SW 1271 (cell line): Measurements from ENCODE around the gene CDKL5.
"Not testable (repeated sequence)": the region's sequence is repeated elsewhere in the genome, so short reads cannot be mapped to it uniquely, and the experiment has no call there.

Source experiments
- DNase-seq, 2 experiments: peaks; one replicate each; lab custom pipeline; 2025; lab: John Stamatoyannopoulos, UW

Gene CDKL5

DNA sequence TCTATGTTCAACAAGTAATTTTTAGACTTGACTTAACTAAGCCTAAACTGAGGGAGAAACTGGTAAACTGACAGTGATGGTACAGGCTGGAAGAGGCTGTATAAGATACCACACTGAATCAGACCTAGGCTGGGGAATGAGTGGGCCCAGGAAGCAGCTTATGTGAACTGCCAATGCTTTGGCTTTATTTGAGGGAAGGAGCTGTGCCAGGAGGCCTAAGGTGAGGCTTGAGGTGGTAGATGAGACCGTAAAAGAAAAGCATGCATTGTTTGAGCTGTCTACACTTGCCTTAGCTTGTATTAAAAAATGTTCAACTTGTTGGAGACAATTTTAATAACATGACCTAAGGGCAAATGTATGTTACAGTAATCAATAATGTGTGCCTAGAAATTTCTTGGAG lies 150.3 kb downstream of the CDKL5 start:
- no peak for DNase-seq

DNA sequence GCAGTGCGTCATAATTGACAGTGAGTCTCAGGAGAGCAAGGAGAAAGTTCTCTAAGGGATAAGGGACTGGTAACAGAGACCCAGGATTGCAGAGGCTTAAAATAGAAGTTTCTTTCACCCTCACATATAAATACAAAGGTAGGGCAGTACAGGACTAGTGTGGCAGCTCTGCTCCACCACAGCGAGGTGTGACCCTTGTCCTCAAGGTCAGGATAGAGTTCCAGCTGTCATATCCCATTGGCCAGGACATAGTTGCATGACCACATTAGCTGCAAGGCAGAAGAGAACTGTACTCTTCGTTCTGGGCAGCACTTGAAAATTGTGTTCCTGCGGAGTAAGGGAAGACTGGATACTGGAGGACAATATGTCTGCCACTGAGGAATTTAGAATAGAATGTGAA lies 152.0 kb downstream of the CDKL5 start:
- no peak for DNase-seq

DNA sequence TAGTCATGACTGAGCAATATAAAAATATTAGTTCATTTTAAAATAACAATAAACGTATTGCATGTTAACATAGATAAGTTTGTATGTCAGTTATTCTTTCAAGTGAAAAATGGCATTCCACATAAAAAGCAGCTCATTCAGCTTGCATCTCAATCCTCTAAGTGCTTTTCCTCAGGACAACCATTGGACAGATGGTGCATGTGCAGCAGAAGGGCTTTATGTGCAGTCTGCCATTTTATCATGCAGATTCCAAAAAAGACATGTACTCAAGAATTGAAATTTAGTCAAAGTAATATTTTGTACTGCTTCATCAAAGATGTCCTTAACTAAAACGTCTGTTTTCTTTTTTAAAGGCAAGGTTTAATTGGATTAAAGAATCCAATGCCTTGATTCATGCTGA lies 153.1 kb downstream of the CDKL5 start:
- no peak for DNase-seq

DNA sequence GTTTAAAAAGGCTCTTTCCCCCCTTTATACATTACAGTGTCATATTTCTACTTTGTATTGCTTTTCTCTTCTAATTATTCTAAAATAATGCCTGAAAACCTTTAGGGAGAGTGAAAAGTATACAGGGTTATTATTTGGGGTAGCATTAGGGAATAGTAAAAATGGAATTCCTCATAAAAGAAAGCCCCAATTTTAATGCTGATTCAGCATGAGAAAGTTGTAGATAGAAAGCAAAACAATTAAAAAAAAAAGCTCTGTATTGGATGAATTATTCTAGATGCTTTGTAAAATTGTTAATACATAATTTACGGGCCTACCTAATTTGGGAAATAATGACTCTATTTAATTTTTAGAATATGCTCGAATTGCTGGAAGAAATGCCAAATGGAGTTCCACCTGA lies 154.1 kb downstream of the CDKL5 start:
- no peak for DNase-seq

DNA sequence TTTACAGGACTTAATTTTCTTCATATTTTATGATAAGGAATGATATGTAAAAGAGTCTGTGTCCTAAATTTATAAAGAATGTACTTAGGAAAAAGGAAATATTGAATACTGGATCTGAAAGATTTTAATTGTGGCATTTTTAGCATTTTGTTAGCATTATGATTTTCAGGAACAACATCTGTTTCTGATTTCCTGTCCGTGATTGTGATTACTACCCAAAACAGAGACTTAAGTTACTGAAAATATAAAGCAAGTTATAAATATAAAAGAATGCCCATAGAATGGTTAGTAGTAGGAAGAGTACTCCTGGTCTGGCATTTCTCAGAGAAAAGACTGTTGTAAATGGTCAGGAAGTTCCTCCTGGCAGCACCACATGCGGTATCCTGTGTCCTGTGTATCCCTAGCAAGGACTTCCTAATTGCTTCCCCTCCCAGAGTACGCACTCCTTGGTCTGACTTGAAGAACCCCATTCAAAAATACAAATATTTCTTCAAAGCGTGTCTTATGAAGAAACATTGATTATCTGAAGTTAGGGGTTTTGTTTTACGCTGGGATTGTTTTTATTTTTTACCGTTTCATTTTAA lies 157.6 kb downstream of the CDKL5 start:
- no peak for DNase-seq

DNA sequence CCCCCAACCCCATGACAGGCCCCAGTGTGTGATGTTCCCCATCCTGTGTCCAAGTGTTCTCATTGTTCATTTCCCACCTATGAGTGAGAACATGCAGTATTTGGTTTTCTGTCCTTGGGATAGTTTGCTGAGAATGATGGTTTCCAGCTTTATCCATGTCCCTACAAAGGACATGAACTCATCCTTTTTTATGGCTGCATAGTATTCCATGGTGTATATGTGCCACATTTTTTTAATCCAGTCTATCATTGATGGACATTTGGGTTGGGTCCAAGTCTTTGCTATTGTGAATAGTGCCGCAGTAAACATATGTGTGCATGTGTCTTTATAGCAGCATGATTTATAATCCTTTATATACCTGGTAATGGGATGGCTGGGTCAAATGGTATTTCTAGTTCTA lies 163.9 kb downstream of the CDKL5 start:
- not testable (repeated sequence) for DNase-seq

DNA sequence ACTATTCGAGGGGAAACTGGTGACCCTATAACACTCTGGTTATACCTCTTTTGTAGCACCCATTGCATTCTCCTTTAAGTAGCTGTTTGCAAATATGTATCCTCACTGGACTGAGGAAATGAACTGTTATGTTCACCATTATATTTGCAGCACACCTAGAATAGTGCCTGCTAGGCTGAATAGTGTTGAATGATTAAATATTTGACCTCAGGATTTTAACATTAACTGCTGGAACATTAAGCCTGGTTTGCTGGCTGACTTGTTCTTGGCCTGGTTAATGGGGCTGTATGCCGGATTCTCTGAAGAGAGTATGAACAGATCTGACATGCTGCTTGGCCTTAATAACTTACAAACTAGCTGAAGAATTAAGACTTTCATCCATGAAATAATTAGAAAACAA lies 166.4 kb downstream of the CDKL5 start:
- no peak for DNase-seq

DNA sequence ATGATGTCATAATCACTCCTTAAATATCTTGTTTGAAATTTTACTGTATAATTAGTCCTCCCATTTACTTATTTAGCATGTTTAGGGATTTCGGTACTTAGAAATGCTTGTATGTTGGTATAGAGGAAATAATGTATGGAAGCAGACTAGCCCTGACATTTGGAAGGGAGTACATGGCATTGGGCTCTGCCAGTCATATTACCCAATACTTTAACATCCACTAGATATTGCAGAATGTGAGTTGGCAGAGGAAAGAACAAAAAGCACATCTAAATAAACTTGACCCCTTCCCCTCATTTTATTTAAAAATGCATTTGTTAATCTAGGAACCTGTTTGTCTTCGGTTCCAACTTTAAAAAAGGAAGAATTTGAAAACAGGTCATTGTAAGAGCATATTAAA lies 168.7 kb downstream of the CDKL5 start:
- no peak for DNase-seq

DNA sequence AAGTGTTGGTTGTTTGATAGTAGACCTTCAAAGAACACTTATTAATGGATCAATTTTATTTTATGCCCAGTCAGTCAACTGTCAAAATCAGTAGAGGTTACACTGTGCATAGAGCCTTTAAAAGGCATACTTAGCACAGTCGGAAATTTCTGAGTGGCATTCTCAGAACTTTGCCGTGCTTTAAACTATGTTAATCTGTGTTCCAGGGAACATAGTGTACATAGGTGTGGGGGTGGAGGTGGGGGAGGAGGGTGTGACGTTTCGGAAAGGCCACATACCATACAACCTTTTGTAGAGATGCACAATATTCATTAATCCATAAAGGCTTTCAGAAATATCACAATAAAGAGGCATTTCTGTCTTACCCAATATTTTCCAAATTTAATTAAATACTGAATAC lies 170.7 kb downstream of the CDKL5 start:
- DNase-seq, result no peak

DNA sequence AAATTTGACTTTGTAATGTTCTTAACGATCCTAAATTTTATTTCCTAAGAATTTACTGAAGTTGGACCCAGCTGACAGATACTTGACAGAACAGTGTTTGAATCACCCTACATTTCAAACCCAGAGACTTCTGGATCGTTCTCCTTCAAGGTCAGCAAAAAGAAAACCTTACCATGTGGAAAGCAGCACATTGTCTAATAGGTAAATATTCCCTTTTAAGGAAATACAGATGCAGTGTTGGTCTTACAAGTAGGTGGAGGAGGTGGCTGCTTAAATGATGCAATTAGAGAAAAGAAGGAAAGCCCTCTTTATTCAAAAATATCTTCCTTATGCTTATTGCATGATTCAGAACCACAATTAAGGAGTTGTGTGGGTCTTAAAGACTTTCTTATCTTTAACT lies 173.0 kb downstream of the CDKL5 start:
- DNase-seq, result no peak

DNA sequence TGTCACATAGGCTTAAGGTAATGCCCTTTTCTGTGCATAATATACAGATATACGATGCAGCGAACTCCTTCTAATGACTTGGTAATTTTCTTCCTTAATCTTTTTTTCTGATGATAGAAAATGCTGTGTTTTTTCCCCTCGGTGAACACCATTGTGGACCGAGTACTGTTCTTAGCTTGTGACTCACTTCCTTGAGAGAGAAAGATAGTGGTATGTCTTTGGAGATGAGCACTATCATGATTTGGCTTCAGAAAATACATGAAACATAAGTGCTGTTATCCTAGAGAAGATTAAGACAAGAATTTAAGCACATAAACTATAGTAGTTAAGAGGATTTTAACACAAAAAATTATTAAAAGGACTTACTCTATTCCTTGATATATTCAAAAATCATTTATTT lies 182.6 kb downstream of the CDKL5 start:
- no peak for DNase-seq

DNA sequence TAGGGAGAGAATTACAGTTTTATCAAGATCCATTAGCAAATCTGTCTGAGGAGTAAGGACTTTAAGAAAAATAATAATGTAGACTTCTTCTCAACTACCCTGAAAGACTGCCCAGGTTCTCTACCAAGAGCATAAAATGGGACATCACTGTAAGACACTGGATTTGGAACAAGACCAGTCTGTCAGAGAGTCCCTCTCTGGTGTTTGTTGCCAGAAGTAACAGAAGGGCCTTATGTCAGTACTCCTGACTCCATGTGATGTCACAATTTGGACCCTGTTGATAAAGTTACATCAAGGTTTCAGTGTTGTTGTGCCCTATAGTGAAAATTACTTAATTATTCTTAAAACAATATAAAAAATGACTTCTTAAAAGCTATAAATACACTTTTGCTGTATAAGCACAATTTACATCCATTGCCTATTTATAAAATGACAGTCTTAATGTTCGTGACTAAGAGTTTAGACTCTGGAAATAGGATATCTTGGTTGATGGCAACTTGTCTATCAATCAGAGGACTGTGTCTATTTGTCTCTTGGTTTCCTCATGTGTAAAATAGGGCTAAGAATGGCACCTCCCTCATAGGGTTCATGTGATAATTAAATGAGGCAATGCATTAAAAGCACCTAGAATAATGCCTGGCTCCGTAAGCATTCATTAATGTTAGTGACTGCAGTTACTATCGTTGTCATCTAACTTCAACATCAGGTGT lies 188.7 kb downstream of the CDKL5 start:
- no peak for DNase-seq

DNA sequence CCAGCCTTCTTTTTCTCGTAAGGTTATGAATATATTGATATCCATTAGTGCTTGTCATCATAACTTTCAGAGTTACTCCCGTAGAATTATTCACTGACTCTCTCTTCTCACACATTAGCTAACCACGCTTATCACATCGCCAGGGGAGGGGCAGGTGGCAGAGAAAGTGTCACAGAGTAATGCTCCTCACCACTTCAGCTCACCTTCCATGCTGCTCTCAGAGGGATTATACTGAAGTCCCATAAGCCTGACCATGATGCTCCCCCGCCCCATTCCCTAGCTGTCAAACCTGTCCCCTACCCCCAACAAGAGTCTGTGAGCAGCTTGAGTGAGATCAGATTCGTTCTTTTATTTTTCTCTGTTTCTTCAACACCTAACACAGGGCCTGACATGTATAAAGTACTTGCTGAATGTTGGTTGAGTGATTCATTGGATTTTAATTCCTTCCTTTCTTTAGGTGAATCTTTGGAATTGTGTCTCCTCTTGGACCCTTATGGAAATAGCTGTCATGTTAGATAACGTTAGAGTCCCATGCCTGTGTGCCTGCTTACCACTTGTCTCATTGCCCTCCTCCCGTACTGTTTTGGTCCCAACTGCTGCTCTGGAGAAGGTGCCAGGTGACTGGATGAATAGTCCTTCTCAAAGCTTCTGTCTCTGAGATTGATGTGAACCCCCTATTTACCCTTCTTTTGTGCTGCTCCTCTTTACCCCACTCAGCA lies 191.4 kb downstream of the CDKL5 start:
- DNase-seq, result no peak

DNA sequence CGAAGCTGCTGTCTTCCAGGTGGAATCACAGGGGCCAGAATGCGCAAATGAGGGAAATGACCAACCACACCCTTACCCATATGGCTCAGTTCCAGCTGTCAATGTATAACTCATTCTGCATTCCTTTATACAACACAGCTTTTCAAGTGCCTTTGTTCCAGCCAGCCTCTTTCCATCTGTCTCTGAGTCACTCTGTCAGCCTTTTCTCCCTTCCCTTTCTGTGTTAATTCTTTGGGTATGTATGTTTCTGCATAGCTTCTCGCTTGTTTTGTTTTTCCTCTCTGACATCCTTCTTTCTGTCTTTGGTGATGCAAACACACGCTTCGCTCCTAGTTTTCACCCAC lies 192.0 kb downstream of the CDKL5 start:
- DNase-seq, result no peak

DNA sequence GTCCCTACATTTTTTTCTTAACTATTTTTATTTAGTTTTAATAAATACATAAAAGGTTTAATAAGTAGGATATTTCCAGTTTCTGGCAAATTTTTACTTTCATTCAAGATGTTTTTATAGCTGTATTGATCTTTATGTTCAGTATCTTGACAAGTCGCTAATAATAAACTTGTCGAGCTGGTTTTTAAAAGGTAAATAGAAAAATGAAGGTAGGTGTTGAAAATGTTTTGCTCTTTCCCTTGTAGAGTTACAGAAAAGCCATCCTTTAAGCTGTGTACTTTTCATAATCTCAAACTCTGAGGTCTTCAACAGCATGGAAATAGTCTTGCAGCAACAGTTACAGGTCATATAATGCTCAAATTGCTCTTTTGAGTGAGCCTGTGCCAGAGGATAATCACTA lies 193.9 kb downstream of the CDKL5 start:
- DNase-seq, result no peak

DNA sequence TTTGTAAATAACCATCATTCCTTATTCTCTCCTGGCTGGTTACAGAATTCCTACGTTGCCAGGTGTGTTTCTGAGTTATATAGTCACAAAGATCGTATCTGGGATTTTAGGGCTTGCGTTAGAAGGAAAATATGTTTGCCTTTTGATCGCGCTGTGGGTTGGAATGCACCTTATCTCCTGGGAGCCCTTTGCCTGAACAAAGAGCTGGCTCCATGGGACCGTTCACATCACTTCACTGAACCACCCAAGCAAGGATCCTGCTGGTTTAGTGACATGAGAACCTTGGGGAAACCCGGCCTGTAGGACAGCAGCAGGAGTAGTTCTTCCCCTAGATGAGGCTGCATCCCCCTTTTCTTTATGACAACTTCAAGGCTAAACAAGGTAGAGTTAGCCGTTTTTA lies 194.9 kb downstream of the CDKL5 start:
- DNase-seq, result no peak

DNA sequence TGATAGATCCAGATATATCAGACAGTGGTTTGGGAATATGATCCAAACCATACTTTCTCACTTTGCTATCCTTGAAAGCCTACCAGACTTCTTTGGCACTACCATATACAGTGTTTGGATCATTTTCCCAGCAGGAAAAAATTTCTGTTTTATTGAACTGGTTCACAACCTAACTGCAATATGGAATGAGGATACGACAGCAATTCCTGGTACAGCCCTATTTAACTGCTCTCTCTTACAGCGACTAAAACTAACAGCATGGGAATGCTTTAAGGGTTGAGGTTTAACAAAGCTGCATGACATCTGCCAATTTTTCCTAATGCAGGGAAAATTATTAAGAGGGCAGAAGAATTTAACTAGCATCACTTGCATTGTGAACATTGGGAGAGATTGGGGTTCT lies 199.2 kb downstream of the CDKL5 start:
- DNase-seq, result no peak

DNA sequence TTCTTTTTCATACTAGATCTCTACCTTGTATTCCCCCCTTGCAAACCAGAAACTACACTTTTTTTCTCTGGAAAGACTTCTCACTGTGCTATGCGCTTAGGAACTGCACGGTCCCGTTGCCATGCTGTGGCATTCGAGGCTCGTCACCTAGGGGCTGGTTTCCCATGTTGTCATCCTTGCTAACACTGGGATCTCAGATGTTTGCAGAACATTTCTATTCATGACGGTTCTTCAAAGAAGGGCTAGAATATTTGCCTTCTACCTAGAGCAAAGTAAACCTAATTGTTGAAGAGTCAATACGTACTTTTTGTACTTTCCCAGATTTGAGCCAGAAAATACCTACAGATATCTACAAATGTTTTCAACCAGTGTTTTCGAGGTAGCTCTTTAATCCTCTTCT lies 205.5 kb downstream of the CDKL5 start:
- no peak for DNase-seq

DNA sequence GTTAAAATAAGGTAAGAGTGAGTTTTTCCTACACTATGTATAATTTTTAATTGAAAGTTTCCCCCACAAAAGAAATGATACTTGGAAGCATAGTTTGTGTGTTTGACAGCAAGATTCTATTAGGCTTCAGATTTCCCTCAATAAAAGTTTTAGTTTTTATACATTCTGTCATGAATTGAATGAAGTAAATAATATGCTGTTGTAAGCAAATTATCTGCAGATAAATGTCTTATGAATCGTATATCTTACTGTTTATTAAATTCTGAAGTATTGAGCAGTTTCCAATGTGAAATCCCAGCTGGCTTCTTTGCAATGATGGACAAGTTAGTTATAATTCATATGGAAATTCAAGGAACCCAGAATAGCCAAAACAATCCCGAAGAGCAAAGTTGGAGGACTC lies 213.0 kb downstream of the CDKL5 start:
- no peak for DNase-seq

DNA sequence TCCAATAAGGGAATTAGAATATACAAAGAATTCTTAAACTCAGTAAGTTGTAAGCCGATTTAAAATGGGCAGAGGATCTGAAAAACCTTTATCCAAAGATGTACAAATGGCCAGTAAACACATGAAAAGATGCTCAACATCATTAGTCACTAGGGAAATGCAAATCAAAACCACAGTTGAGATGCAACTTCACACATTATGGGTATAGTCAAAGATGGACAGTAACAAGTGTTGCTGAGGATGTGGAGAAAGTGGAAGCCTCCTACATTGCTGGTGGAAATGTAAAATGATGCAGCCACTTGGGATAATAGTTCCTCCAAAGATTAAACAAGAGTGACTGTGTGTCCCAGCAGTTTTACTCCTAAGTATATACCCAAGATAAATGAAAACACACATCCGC lies 213.9 kb downstream of the CDKL5 start:
- no peak for DNase-seq

DNA sequence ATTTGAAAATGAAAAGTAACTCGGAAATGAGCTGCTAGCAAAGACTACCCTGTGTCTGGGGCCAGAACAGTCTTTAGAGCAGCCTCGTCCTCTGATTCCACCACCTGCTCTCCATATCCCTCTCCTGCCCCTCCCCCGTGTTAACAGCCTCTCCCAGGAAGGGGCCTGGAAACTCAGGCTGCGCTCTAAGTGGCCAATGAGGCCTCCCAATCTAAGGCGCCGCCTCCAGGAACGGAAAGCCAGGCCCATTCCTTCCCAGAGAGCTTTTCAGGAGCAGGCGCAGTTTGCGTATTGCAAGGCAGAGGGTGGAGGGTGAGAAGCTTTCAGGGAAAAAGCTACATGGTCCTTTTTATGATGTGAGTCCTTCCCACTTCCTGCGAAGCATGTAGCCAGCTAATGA lies 215.3 kb downstream of the CDKL5 start:
- DNase-seq, result no peak

DNA sequence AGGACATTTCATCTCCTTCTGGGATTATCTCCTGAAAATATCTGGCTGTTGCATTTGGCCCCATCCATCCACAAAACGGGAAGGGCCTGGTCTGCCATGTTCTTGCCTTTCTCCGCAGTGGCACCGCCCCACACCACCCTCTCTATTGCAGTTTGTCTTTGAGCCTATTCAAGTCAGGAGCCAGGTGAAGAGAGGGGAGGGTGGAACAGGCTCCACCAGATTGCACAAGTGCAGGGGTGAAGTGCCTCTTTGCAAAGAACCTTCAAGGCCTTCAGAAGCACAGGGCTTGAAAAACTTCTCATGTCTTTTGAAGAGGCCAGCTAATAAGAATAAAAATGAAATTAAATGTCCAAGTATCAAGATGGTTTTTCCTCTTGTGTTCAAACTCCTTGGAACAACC lies 217.8 kb downstream of the CDKL5 start:
- no peak for DNase-seq

DNA sequence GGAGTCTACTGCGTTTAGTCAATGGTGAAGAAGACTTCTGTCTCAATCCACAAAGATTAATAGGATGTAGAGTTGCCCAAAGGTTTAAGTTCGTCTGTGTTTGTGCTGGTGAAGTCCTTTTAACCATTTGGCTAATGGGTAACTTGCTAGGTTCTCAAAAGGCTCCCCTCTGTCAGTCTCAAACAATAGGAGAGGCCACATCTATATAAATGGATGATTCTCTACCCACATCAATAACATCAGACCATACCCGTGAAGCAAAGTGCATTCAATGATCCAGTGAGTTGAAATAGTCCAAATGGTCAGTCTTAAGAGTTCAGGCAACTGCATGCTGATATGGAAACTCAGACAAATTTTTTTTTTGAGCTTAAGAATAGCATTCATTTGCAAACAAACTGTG lies 218.4 kb downstream of the CDKL5 start:
- no peak for DNase-seq

DNA sequence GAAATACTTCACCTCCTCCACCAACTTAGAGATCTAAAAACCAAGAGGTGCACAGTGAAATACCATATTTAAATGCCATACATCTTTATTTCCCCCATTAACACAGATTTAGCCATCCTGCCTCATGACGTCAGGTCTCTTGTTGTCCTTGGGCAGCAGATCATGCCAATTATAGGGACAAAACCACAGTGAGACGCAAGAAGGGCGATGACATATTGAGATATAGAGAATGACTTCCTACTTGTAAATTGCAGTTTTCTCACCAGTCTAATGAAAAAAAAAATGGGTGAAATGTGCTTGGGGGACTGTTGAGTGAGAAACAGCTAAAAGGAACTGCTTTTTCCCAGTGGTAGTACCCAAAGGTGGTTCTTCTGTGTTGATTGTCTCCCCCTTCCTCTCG lies 222.2 kb downstream of the CDKL5 start:
- no peak for DNase-seq
